IMR-90 (cell line): Measurements from ENCODE around the gene GPX4.

ENCODE experiments used
- CEBPB ChIP-seq: IDR thresholded peaks from 2 replicates; pipeline ENCODE4 v1.6.1; 2012; ENCODE audit warnings: low read depth, low read length, improper control_type of control experiment
- CHD1 ChIP-seq: IDR thresholded peaks from 2 replicates; pipeline ENCODE4 v1.6.1; 2012; ENCODE audit warnings: low read depth, low read length, improper control_type of control experiment
- FOS ChIP-seq: fragments of 150-350 bp; IDR thresholded peaks from 2 replicates; pipeline ENCODE4 v1.6.1; 2016; ENCODE audit warnings: low read depth, low read length
- MAZ ChIP-seq: IDR thresholded peaks from 2 replicates; pipeline ENCODE4 v1.6.1; 2012; ENCODE audit warnings: low read depth, mild to moderate bottlenecking, low read length, improper control_type of control experiment, moderate library complexity, borderline replicate concordance
- MXI1 ChIP-seq: IDR thresholded peaks from 2 replicates; pipeline ENCODE4 v1.6.1; 2012; ENCODE audit warnings: low read depth, mild to moderate bottlenecking, low read length, moderate library complexity, borderline replicate concordance
- POLR2A ChIP-seq: IDR thresholded peaks from 2 replicates; pipeline ENCODE4 v1.6.1; 2012; ENCODE audit warnings: mild to moderate bottlenecking, low read depth, low read length
- RAD21 ChIP-seq: IDR thresholded peaks from 2 replicates; pipeline ENCODE4 v1.6.1; 2012; ENCODE audit warnings: low read length, improper control_type of control experiment
- RFX5 ChIP-seq: IDR thresholded peaks from 2 replicates; pipeline ENCODE4 v1.8.0; 2012; ENCODE audit warnings: low read depth, mild to moderate bottlenecking, low read length, moderate library complexity
- TF ChIP-seq, protein P1 (sequence below): conservative IDR thresholded peaks from 2 replicates; pipeline ENCODE4 v1.5.1; 2012; ENCODE audit warnings: mild to moderate bottlenecking, low read depth, low read length, improper control_type of control experiment

DNA sequence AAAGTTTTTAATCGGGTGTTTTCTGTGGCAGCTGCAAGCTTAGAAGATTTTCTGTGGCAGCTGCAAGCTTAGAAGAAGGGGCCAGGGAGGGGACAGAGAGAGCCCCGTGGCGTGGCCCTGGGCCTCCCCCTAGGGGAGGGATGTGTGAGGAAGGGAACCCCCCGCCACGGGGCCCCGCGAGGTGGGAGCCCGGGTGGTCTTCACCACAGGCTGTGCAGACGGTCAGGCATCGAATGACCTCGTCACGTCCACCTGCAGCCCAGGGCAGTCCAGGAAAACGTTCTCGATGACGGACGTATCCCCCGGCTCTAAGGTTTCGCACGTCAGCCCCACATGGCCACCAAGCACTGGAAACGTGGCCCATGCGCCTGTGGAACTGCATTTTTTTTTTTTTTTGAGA lies 17.2 kb upstream of the GPX4 start:
- TF ChIP-seq CEBPB (no peak), POLR2A (no peak), MAZ (no peak), MXI1 (no peak), CHD1 (no peak), FOS (no peak), RFX5 (no peak), RAD21 (no peak)
- TF ChIP-seq, protein P1, sequence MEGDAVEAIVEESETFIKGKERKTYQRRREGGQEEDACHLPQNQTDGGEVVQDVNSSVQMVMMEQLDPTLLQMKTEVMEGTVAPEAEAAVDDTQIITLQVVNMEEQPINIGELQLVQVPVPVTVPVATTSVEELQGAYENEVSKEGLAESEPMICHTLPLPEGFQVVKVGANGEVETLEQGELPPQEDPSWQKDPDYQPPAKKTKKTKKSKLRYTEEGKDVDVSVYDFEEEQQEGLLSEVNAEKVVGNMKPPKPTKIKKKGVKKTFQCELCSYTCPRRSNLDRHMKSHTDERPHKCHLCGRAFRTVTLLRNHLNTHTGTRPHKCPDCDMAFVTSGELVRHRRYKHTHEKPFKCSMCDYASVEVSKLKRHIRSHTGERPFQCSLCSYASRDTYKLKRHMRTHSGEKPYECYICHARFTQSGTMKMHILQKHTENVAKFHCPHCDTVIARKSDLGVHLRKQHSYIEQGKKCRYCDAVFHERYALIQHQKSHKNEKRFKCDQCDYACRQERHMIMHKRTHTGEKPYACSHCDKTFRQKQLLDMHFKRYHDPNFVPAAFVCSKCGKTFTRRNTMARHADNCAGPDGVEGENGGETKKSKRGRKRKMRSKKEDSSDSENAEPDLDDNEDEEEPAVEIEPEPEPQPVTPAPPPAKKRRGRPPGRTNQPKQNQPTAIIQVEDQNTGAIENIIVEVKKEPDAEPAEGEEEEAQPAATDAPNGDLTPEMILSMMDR, result no peak
